NCI-H1105 (cell line): ENCODE data around the gene PLXNA2.

Source experiments
- DNase-seq: peaks from one replicate; lab custom pipeline; 2025; lab: John Stamatoyannopoulos, UW

The PLXNA2 gene

GRCh38 chr1:208118841-208119606, 125.2 kb downstream of the PLXNA2 start:
- DNase-seq: no peak

- DNase-seq: no peak
Observed at GRCh38 chr1:208118306-208118705, 125.9 kb downstream of the PLXNA2 start.

GRCh38 chr1:208117826-208118225, 126.4 kb downstream of the PLXNA2 start:
- DNase-seq: no peak

GRCh38 chr1:208117409-208117808, 126.8 kb downstream of the PLXNA2 start:
- no peak for DNase-seq

- no peak for DNase-seq
Observed at GRCh38 chr1:208115924-208116640, 128.1 kb downstream of the PLXNA2 start.

- DNase-seq: no peak
Observed at GRCh38 chr1:208113011-208113410, 131.2 kb downstream of the PLXNA2 start.

GRCh38 chr1:208112401-208112800, 131.8 kb downstream of the PLXNA2 start:
- DNase-seq: no peak

- DNase-seq: no peak
Observed at GRCh38 chr1:208111646-208112190, 132.5 kb downstream of the PLXNA2 start.

GRCh38 chr1:208110296-208110695, 133.9 kb downstream of the PLXNA2 start:
- no peak for DNase-seq

- no peak for DNase-seq
Observed at GRCh38 chr1:208108646-208109330, 135.4 kb downstream of the PLXNA2 start.

GRCh38 chr1:208108213-208108608, 136.0 kb downstream of the PLXNA2 start:
- no peak for DNase-seq

GRCh38 chr1:208107425-208108212, 136.6 kb downstream of the PLXNA2 start:
- DNase-seq: no peak

- DNase-seq: no peak
Observed at GRCh38 chr1:208106218-208106617, 138.0 kb downstream of the PLXNA2 start.

GRCh38 chr1:208105756-208106155, 138.4 kb downstream of the PLXNA2 start:
- DNase-seq: no peak

GRCh38 chr1:208103597-208104513, 140.3 kb downstream of the PLXNA2 start:
- DNase-seq: no peak

GRCh38 chr1:208101661-208102431, 142.3 kb downstream of the PLXNA2 start:
- peak; percentile 96 for DNase-seq

- peak; percentile 38 for DNase-seq
Observed at GRCh38 chr1:208100906-208101305, 143.3 kb downstream of the PLXNA2 start.

GRCh38 chr1:208100106-208100505, 144.1 kb downstream of the PLXNA2 start:
- DNase-seq: no peak

GRCh38 chr1:208098773-208099172, 145.4 kb downstream of the PLXNA2 start:
- no peak for DNase-seq
